ENCODE results near the gene ALKBH7. TPM values are rescaled to one million over a fixed set of nuclear protein-coding genes. Genes with fewer than 3 reads are reported as not detected.
"Not testable (repeated sequence)": the region's sequence is repeated elsewhere in the genome, so short reads cannot be mapped to it uniquely, and the experiment has no call there.

ALKBH7 gene, protein sequence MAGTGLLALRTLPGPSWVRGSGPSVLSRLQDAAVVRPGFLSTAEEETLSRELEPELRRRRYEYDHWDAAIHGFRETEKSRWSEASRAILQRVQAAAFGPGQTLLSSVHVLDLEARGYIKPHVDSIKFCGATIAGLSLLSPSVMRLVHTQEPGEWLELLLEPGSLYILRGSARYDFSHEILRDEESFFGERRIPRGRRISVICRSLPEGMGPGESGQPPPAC
- 100 to 1,000 TPM in 3 of 8 experiments, 10 to 100 TPM in 5; 39.2 to 136 (median 77.5) TPM for total RNA-seq

DNA sequence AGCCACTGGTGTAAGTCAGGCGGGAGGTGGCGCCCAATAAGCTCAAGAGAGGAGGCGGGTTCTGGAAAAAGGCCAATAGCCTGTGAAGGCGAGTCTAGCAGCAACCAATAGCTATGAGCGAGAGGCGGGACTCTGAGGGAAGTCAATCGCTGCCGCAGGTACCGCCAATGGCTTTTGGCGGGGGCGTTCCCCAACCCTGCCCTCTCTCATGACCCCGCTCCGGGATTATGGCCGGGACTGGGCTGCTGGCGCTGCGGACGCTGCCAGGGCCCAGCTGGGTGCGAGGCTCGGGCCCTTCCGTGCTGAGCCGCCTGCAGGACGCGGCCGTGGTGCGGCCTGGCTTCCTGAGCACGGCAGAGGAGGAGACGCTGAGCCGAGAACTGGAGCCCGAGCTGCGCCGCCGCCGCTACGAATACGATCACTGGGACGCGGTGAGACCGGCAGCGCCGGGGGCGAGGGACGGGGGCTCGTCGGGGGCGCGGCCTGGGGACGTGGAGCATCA, at the start of gene ALKBH7:
TSS of gene ALKBH7 (plus strand) at position 201 of the 502 bp plus-strand sequence. CDS start at position 228, 27 bp downstream.
- no CpG with 5 or more reads among the region's 47 CpGs for WGBS, 10 experiments
- peak; percentile 78 to 87 (median 82) for ATAC-seq (replicated peaks in 6 of 8)
- Histone ChIP-seq H3K4me1 (replicated peaks in 1 of 2) (peaks cover 9 to 14% of the 10 kb centered on the region in 2 donors), H3K4me3 (peak within 1 kb of the TSS; percentile 65 to 95 (median 90)), H3K27ac (peak within 1 kb of the TSS; percentile 98 to 99)
- in situ Hi-C loops (cut with MboI; ENCODE audit: low pct_unique_long_range_greater_than_20kb in 2 of 9, low sequenced_read_pairs in 9 of 9, unreplicated experiment in 9 of 9): no loop called here

DNA sequence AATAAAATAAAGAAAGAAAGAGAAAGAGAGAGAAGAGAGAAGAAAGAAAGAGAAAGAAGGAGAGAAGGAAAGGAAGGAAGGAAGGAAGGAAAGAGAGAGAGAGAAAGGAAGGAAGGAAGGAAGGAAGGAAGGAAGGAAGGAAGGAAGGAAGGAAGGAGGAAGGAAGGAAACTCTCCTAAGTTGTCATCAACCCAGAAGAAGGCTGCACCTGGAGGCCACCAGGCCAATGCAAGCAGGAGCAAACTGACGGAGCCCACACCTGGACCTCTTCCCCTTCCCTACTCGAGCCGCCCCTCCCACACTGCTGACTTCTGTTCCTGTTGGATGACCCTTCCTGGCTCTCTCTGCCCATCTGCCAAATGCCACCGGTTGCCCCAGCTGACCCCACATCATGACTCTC, 47.8 kb upstream of the ALKBH7 start:
- Histone ChIP-seq H3K27ac (no peak overlapping the region), H3K4me1 (replicated peaks in 1 of 2) (no peaks in the 10 kb centered on the region), H3K4me3 (no peak overlapping the region)
- WGBS, 10 experiments: 67 to 92% methylated on average over 1 to 2 of the region's 4 CpGs; no CpG with 5 or more reads in 8 of the 10 experiments
- ATAC-seq (replicated peaks in 6 of 8): no peak
- in situ Hi-C loops (cut with MboI; ENCODE audit: low pct_unique_long_range_greater_than_20kb in 2 of 9, low sequenced_read_pairs in 9 of 9, unreplicated experiment in 9 of 9): no loop called here

DNA sequence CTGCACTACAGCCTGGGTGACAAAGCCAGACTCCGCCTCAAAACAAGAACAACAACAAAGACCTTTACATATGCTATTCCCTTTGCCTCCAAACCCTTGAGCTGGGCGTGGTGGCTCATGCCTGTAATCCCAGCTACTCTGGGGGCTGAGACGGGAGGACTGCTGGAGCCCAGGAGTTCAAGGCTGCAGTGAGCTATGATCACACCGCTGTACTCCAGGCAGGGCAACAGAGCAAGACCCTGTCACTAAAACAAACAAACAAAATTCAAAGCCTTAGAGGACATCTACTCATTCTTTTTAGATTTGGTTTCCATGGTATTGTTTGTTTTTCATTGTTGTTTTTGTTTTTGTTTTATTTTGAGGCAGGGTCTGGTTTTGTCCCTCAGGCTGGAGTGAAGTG, 47.0 kb upstream of the ALKBH7 start:
- WGBS, 10 experiments: 0 to 69% (median 52%) methylated on average over 1 to 3 of the region's 4 CpGs; no CpG with 5 or more reads in 3 of the 10 experiments
- in situ Hi-C loops (cut with MboI; ENCODE audit: low pct_unique_long_range_greater_than_20kb in 2 of 9, low sequenced_read_pairs in 9 of 9, unreplicated experiment in 9 of 9): no loop called here
- Histone ChIP-seq H3K4me1 (replicated peaks in 1 of 2) (no peaks in the 10 kb centered on the region), H3K4me3 (no peak overlapping the region), H3K27ac (no peak overlapping the region)
- ATAC-seq (replicated peaks in 6 of 8): peak in 2 of 8 experiments; percentile 48 to 52

DNA sequence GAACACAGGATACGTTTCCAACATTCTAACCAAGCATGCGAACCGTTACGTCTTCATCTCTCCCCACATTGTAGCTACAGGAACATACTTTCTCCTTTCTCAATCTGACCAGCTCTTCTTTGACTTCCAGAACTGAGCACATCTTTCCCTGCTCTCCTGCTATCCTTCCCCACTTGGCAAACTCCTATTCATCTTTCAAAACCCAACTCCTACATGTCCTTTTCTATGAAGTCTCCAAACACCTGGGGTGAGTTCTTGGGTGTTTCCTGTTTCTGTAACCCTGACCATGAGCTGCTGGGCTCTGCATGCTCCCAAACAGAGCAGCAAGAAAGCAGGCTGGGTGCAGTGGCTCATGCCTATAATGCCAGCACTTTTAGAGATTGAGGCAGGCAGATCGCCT, 45.8 kb upstream of the ALKBH7 start:
- WGBS, 10 experiments: 22 to 82% (median 70%) methylated on average over 2 to 5 of the region's 5 CpGs; no CpG with 5 or more reads in 1 of the 10 experiments
- Histone ChIP-seq H3K27ac (no peak overlapping the region), H3K4me1 (replicated peaks in 1 of 2) (no peaks in the 10 kb centered on the region), H3K4me3 (no peak overlapping the region)
- no peak for ATAC-seq (replicated peaks in 6 of 8)
- in situ Hi-C loops (cut with MboI; ENCODE audit: low pct_unique_long_range_greater_than_20kb in 2 of 9, low sequenced_read_pairs in 9 of 9, unreplicated experiment in 9 of 9): no loop called here

DNA sequence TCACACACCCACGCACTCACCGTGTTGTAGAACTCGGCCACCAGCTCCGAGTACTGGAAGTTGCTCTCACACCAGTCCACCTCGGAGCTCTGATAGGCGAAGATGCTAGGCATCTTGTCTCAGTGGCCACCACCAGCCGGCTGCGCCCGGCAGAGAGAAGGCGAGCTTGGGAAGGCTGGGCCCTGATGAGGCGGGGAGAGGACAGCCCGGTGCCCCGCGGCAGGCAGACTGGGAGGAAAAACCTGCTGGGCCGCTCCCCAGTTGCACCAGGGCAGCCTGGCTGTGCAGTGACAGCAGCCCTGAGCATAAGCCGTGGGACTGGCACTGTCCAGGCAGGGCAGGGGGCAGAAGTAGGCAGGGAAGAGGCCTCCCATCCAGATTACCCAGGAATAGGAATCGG, 39.2 kb upstream of the ALKBH7 start, which contains the start of gene ACER1:
TSS of gene ACER1 (minus strand) at position 174 of the 400 bp plus-strand sequence. CDS start at position 113, 61 bp downstream.
- in situ Hi-C loops (cut with MboI; ENCODE audit: low pct_unique_long_range_greater_than_20kb in 2 of 9, low sequenced_read_pairs in 9 of 9, unreplicated experiment in 9 of 9): no loop called here
- 8 to 71% (median 39%) methylated on average over 1 to 9 of the region's 17 CpGs; no CpG with 5 or more reads in 6 of the 10 experiments for WGBS, 10 experiments
- no peak within 1 kb of the TSS for H3K27ac ChIP-seq
- H3K4me3 ChIP-seq: no peak within 1 kb of the TSS
- ATAC-seq (replicated peaks in 6 of 8): no peak
- no peaks in the 10 kb centered on the region for H3K4me1 ChIP-seq (replicated peaks in 1 of 2)

DNA sequence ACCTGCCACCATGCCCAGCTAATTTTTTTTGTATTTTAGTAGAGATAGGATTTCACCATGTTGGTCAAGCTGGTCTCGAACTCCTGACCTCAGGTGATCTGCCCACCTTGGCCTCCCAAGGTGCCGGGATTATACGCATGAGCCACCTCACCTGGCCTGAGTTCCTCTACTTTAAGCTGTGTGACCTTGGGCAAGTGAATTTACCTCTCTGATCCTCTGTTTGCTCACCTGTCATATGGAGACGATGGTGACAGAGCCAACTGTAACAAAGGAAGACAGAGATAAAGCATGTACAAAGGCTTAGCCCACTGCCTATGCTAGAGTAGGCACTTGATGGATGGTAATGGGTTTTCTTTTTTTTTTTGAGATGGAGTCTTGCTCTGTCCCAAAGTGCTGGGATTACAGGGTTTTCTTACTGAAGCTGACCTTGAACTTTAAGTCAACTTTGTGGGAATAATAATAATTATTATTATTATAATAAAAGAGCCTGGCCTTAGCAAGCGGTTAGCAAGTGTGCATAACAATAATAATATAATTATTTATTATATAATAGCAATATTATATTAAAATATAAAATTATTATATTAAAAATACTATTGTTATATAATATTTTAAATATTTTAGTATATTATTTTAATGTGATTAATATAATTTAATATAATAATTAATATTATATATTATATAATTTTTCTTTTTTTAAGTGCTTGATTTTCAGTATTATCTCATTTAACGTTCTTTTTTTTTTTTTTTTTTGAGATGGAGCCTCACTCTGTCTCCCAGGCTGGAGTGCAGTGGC, 37.9 kb upstream of the ALKBH7 start:
- no peak for ATAC-seq (replicated peaks in 6 of 8)
- Histone ChIP-seq H3K27ac (no peak overlapping the region), H3K4me3 (no peak overlapping the region), H3K4me1 (replicated peaks in 1 of 2) (no peaks in the 10 kb centered on the region)
- 52 to 95% (median 82%) methylated on average over 2 to 6 of the region's 6 CpGs for WGBS, 10 experiments
- in situ Hi-C loops (cut with MboI; ENCODE audit: low pct_unique_long_range_greater_than_20kb in 2 of 9, low sequenced_read_pairs in 9 of 9, unreplicated experiment in 9 of 9): no loop called here

DNA sequence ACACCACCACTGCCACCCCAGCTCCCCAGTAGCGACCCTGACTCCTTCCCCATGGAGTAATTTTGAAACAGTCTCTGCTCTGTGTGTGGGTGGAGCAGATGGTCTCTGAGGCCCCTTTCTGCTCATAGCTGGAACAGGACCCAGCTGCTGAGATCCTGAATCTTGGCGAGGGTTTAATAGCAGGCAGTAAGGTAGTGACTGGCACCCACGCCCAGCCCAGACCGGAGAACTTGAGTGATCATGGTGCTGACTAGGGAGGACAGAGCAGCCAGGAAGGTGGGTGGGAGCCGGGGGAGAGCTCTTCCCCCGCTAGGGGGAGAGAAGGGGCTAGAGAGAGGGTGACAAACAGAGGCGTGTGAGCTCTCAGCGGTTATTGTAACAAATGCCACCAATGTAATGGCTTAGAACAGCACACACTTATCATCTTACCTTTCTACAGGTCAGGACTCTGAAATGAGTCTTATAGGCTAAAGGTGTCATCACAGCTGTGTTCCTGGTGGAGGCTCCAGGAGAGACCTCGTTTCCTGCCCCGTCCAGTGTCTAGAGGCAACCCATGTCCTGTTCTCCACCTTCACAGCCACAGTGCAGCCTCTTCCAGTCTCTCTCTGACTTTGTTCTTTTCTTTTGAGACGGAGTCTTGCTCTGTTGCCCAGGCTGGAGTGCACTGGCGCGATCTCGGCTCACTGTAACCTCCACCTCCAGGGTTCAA, 31.9 kb upstream of the ALKBH7 start:
- in situ Hi-C loops (cut with MboI; ENCODE audit: low pct_unique_long_range_greater_than_20kb in 2 of 9, low sequenced_read_pairs in 9 of 9, unreplicated experiment in 9 of 9): no loop called here
- Histone ChIP-seq H3K4me3 (no peak overlapping the region), H3K4me1 (replicated peaks in 1 of 2) (no peaks in the 10 kb centered on the region), H3K27ac (no peak overlapping the region)
- WGBS, 10 experiments: 20 to 96% (median 70%) methylated on average over 1 to 4 of the region's 14 CpGs; no CpG with 5 or more reads in 3 of the 10 experiments
- ATAC-seq (replicated peaks in 6 of 8): no peak

DNA sequence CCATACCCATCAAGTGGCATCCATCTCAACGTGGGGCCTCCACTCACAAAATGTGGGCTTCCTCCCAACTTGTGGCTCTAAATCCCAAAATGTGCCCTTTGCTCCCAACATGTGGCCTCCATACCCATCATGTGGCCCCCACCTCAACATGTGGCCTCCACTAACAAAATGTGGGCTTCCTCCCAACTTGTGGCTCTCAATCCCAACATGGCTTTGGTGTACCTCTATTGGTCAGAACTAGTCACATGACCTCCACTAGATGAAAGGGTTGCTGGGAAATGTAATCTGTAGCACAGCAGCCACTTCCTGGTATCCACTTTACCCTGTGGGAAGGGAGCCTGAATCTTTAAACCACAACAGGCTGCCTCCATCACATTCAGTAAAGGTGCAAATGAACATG, 29.1 kb upstream of the ALKBH7 start:
- no peak overlapping the region for H3K27ac ChIP-seq
- in situ Hi-C loops (cut with MboI; ENCODE audit: low pct_unique_long_range_greater_than_20kb in 2 of 9, low sequenced_read_pairs in 9 of 9, unreplicated experiment in 9 of 9): no loop called here
- H3K4me3 ChIP-seq: no peak overlapping the region
- no peaks in the 10 kb centered on the region for H3K4me1 ChIP-seq (replicated peaks in 1 of 2)
- WGBS, 10 experiments: 0 to 67% (median 20%) methylated on average over 1 of the region's 1 CpG; no CpG with 5 or more reads in 7 of the 10 experiments
- ATAC-seq (replicated peaks in 6 of 8): no peak

DNA sequence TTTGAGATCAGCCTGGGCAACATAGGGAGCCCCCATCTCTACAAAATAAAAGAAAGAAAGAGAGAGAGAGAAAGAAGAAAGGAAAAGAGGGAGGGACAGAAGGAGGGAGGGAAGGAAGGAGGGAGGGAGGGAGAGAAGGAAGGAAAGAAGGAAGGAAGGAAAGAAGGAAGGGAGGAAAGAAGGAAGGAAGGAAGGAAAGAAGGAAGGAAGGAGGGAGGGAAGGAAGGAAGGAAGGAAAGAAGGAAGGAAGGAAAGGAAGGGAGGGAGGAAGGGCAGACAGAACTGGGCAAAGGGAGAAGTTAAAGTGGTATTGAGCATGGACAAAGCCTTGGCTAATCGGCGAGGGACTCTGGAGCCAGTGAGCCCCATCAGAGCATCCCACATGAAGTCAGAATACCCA, 23.3 kb upstream of the ALKBH7 start:
- not testable (repeated sequence) for H3K27ac ChIP-seq; ATAC-seq (replicated peaks in 6 of 8)
- WGBS, 10 experiments: 57 to 60% methylated on average over 2 of the region's 2 CpGs; no CpG with 5 or more reads in 8 of the 10 experiments

DNA sequence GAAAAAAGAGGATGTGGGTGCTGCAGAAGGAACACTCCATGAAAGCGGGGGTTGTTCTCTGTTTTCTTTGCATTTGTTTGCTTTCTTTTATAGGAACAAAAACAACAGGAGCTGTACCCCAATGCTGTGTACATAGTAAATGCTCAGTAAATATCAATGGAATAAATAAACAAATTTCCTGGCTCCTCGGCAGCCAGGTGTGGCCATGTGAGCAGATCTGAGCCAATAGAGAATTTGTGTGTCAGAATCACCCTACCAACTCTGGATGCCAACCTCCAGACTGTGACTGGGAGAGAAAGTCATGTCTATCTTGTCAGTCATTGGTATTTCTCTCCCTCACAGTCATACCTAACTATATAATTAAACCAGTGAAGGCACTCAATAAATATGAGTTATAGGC, 21.9 kb upstream of the ALKBH7 start:
- no peaks in the 10 kb centered on the region for H3K4me1 ChIP-seq (replicated peaks in 1 of 2)
- in situ Hi-C loops (cut with MboI; ENCODE audit: low pct_unique_long_range_greater_than_20kb in 2 of 9, low sequenced_read_pairs in 9 of 9, unreplicated experiment in 9 of 9): no loop called here
- WGBS, 10 experiments: 0 to 86% (median 79%) methylated on average over 1 of the region's 2 CpGs; no CpG with 5 or more reads in 6 of the 10 experiments
- H3K27ac ChIP-seq: no peak overlapping the region
- no peak for ATAC-seq (replicated peaks in 6 of 8)
- no peak overlapping the region for H3K4me3 ChIP-seq

More for the DNA sequence above, 23.3 kb upstream of the ALKBH7 start:
- in situ Hi-C loops (cut with MboI; ENCODE audit: low pct_unique_long_range_greater_than_20kb in 2 of 9, low sequenced_read_pairs in 9 of 9, unreplicated experiment in 9 of 9); H3K4me1 ChIP-seq (replicated peaks in 1 of 2); H3K4me3 ChIP-seq: not testable (repeated sequence)

DNA sequence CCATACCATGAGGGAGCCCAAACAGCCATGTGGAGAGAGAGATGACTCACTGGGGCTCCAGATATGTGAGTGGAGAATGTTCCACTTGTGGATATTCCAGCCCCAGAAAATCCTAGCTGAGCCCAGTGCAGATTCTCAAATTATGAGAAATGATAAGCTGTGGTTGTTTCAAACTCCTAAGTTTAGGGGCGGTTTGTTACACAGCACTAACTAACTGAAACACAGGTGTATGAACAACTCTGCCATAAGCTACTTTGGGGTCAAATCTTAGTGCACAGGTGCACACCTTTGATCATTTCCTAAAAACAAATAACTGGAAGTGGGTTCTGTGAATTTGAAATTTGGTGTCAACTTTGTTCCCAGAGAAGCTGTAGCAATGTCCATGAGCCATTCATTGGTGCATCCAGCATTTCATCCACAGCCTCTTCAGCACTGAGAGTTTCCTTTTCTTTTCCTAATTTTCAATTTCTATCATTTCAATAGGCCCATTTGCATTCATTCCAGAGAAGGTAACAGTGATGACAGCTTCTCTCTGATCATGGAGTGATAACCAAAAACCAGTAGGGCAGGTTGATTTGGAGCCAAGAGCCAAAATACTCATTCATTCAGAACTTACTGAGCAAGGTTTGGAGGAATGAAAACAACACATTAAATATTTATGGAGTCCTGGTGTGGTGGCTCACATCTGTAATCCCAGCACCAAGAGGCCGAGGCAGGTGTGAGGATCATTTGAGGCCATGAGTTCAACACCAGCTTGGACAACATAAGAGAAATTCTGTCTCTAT, 20.0 kb upstream of the ALKBH7 start:
- no peak for ATAC-seq (replicated peaks in 6 of 8)
- Histone ChIP-seq H3K4me1 (replicated peaks in 1 of 2) (no peaks in the 10 kb centered on the region), H3K27ac (no peak overlapping the region), H3K4me3 (no peak overlapping the region)
- 0 to 100% (median 86%) methylated on average over 1 to 2 of the region's 2 CpGs; no CpG with 5 or more reads in 2 of the 10 experiments for WGBS, 10 experiments
- in situ Hi-C loops (cut with MboI; ENCODE audit: low pct_unique_long_range_greater_than_20kb in 2 of 9, low sequenced_read_pairs in 9 of 9, unreplicated experiment in 9 of 9): no loop called here

DNA sequence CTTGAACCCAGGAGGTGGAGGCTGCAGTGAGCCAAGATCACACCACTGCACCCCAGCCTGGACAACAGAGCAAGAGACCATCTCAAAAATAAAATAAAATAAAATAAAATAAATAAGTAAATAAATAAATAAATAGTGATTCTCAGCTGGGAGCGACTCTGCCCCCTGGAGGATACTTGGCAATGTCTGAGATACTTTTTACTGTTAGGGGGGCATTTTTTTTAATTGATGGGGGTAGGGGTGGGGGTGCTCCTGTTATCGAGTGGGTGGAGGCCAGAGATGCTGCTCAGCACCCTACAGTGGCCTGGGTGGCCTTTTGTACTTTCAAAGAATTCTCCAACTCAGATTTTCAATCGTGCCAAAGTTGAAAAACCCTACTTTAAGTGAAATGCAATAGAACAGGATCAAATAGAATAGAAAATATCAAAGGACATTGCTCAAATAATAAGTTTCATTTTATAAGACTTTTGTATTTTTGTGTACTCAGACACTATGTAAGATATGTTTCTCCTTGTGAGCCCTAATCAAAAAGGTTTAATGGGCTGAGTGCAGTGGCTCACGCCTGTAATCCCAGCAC, 18.4 kb upstream of the ALKBH7 start:
- in situ Hi-C loops (cut with MboI; ENCODE audit: low pct_unique_long_range_greater_than_20kb in 2 of 9, low sequenced_read_pairs in 9 of 9, unreplicated experiment in 9 of 9): no loop called here
- Histone ChIP-seq H3K4me3 (no peak overlapping the region), H3K27ac (no peak overlapping the region), H3K4me1 (replicated peaks in 1 of 2) (no peaks in the 10 kb centered on the region)
- 0 to 67% (median 38%) methylated on average over 1 to 2 of the region's 4 CpGs; no CpG with 5 or more reads in 5 of the 10 experiments for WGBS, 10 experiments
- no peak for ATAC-seq (replicated peaks in 6 of 8)

Data from motor neuron (in vitro differentiated cells).